Cardiac muscle cell (in vitro differentiated cells and primary cell): Measurements from ENCODE around the gene HKDC1. TPM values are rescaled to one million over a fixed set of nuclear protein-coding genes. Genes with fewer than 3 reads are reported as not detected.

Experiments used
- DNase-seq, 2 donors: peaks; one replicate each; pipeline versions ENCODE4 v3.0.0 to v3.0.0-alpha.2; 2010 to 2017; ENCODE audit warnings: low read depth in 1 of 2, low spot score in 1 of 2
- H3K27ac ChIP-seq: fragments of 200-600 bp; sonication (generic); 2 replicates; pipeline ENCODE4 v1.5.1; 2016
- H3K27me3 ChIP-seq: fragments of 200-600 bp; sonication (generic); 2 replicates; pipeline ENCODE4 v1.6.0; 2016; ENCODE audit warnings: control low read depth
- H3K36me3 ChIP-seq: fragments of 200-600 bp; sonication (generic); 2 replicates; pipeline ENCODE4 v1.5.1; 2016; ENCODE audit warnings: control low read depth
- H3K4me1 ChIP-seq: fragments of 200-600 bp; sonication (generic); 2 replicates; pipeline ENCODE4 v1.8.1; 2017; ENCODE audit warnings: low read depth, mild to moderate bottlenecking, mixed run types
- H3K4me3 ChIP-seq: fragments of 200-600 bp; sonication (generic); 2 replicates; pipeline ENCODE4 v1.5.1; 2016; ENCODE audit warnings: mild to moderate bottlenecking
- H3K9me3 ChIP-seq: fragments of 200-600 bp; sonication (generic); 2 replicates; pipeline ENCODE4 v1.5.1; 2017; ENCODE audit warnings: low read depth, mild to moderate bottlenecking, control low read depth
- polyA plus RNA-seq: library from polyadenylated mRNA; unstranded; fragments of >200 nt; fragmentation: Nextera tagmentation; extraction: Ambion mirVana; gene quantifications from 2 replicates; pipeline ENCODE4 v1.2.1, GENCODE V29; 2016
- total RNA-seq: library from RNA; depleted of rRNA; stranded (reverse); fragments of >200 nt; gene quantifications from 2 replicates; pipeline ENCODE4 v1.2.3, GENCODE V29; 2016
- TF ChIP-seq, protein P1 (sequence below): IDR thresholded peaks from 2 replicates; pipeline ENCODE4 v1.5.1; 2012; ENCODE audit warnings: low read depth, mild to moderate bottlenecking, low read length

Gene HKDC1
- total and polyA plus RNA-seq, 2 experiments from 2014 or later = not detected

DNA sequence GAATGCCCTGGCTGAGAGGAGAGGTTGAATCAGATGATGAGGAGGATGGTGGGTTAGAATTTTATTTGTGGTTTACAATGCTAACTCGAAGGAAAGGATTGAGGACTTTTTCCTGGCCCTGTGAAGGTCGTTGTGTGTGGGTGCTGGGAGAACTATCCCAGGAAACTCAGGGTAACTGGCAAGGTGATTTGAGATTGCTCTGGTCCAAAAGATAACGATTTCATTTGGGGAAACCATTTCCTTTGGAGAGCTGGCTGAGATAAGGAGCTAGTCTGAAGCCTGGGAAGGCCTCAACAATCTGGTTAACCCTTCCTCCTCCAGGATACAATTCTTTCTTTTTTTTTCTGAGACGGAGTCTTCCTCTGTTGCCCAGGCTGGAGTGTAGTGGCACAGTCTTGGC lies 91.2 kb downstream of the HKDC1 start:
- Histone ChIP-seq H3K9me3 (no peaks in the 10 kb centered on the region), H3K36me3 (no peaks in the 10 kb centered on the region), H3K4me1 (peaks cover 20% of the 10 kb centered on the region), H3K27ac (peak overlapping the region; percentile 80), H3K4me3 (no peak overlapping the region), H3K27me3 (no peaks in the 10 kb centered on the region)
- TF ChIP-seq, protein P1, sequence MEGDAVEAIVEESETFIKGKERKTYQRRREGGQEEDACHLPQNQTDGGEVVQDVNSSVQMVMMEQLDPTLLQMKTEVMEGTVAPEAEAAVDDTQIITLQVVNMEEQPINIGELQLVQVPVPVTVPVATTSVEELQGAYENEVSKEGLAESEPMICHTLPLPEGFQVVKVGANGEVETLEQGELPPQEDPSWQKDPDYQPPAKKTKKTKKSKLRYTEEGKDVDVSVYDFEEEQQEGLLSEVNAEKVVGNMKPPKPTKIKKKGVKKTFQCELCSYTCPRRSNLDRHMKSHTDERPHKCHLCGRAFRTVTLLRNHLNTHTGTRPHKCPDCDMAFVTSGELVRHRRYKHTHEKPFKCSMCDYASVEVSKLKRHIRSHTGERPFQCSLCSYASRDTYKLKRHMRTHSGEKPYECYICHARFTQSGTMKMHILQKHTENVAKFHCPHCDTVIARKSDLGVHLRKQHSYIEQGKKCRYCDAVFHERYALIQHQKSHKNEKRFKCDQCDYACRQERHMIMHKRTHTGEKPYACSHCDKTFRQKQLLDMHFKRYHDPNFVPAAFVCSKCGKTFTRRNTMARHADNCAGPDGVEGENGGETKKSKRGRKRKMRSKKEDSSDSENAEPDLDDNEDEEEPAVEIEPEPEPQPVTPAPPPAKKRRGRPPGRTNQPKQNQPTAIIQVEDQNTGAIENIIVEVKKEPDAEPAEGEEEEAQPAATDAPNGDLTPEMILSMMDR = no peak
- DNase-seq = no peak

DNA sequence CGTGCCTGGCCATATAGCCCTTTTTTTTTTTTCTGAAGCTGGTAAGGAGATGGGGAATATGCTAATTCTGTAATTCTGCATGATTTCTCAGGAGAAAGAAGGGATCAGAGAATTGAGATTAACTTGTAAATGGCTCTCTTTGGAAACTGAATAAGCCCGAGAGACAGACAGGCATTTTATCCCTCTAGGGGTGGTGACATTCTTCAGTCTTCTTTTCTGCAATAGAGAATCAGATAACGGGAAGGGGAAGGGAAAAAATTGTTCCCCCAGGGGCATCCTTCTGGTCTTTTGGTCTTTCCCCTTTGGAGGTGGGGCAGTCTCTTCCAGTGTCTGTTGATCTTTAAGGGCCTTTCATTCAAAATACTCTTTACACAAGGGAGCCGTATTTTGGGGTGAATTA lies 92.4 kb downstream of the HKDC1 start:
- Histone ChIP-seq H3K9me3 (no peaks in the 10 kb centered on the region), H3K27ac (no peak overlapping the region), H3K27me3 (no peaks in the 10 kb centered on the region), H3K4me3 (no peak overlapping the region), H3K4me1 (peaks cover 32% of the 10 kb centered on the region), H3K36me3 (no peaks in the 10 kb centered on the region)
- DNase-seq = no peak
- TF ChIP-seq, protein P1 = no peak

DNA sequence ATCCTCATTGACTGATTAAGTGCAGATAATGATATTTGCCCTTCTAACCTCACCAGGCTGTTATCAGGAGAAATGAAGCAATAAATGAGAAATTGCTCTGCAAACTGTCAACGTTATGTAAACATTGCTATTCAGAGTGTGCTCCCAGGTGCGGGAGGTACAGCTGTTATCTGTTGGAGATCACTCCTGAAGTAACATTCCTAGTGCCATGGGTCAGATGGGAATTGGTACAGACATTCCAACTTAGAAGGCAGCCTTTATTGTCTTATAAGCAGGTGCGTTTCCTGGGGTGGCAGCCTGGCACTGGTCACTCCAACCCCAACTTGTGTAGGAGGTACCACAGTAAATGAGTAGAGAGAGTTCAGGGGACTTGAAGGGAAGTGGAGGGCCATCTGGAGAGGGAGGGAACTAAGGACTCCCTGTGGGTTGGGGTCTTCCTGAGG lies 95.0 kb downstream of the HKDC1 start:
- TF ChIP-seq, protein P1 = no peak
- DNase-seq = no peak

DNA sequence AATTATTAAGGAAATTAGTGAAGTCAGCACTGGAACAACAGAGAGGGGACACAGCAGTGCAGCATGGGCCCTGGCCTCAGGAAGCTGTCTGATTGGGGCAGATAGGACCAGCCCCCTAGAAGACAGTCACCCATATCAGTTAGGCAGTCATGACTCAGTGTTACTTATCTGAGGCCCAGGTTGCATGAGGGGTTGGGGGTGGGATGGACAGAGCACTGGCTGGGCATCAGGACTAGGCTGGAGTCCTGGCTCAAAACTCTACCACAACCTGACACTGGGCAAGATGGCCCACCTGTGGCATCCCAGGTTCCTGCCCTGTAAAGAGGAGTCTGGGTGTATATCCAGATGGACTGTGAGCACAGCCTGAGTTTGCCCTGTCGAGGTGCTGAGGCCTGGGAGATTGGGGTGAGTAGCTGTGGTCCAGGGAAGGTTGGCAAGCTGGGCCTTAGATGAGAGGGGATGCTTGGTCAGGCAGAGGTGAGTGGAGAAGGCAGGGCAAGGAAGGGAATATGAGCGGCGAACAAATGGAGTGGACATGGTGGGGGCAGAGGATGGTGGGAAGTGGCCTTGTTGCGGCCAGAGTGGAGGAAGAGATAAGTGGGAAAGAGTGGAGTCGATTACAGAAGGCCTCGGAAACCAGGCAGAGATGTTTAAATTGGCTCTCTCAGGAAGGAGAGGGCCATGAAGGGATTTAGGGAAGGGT lies 95.6 kb downstream of the HKDC1 start:
- Histone ChIP-seq H3K9me3 (no peaks in the 10 kb centered on the region), H3K27ac (peak overlapping the region; percentile 84), H3K36me3 (no peaks in the 10 kb centered on the region), H3K4me3 (no peak overlapping the region), H3K27me3 (no peaks in the 10 kb centered on the region), H3K4me1 (peaks cover 47% of the 10 kb centered on the region)
- TF ChIP-seq, protein P1 = no peak
- DNase-seq = no peak

More for the DNA sequence above, 95.0 kb downstream of the HKDC1 start:
- Histone ChIP-seq H3K9me3 (no peaks in the 10 kb centered on the region), H3K4me3 (no peak overlapping the region), H3K27me3 (no peaks in the 10 kb centered on the region), H3K27ac (no peak overlapping the region), H3K36me3 (no peaks in the 10 kb centered on the region), H3K4me1 (peaks cover 41% of the 10 kb centered on the region)

DNA sequence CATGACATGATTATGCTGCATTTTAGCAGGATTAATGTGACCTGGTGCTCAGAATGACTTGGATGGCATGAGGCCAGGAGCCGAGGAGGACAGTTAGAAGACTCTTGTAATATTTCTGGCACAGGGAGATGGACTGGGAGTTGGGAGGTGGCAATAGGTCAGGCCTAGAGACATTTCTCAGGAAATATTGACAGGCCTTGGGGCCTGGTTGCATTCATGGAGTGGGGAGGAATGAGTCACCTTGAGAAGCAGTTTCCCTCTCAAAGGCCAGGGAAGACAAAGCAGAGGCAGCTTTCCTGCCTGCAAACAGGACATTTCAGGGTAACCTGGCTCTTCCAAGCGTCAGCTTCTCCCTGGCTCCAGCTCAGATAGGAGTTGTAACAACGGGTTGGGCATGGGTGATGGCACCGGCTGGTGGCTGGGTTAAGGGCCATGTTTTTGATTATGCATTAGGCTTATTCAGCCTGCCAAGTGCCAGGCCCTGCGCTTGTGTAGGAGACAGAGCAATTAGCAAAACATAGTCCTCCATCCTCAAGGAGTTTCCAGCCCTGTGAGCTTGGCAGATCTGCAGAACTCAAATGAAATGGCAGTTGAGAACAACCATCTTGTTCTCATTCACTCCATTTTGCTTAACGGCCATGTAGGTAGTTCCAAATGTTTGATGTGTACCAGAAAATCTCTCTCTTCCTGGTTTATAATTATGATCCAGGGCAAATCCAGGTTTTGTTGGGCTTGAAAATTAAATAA lies 96.4 kb downstream of the HKDC1 start:
- Histone ChIP-seq H3K4me1 (peaks cover 40% of the 10 kb centered on the region), H3K4me3 (no peak overlapping the region), H3K27ac (peak overlapping the region; percentile 84), H3K9me3 (no peaks in the 10 kb centered on the region), H3K36me3 (no peaks in the 10 kb centered on the region), H3K27me3 (no peaks in the 10 kb centered on the region)
- peak in 1 of 2 donors; percentile 43 for DNase-seq
- TF ChIP-seq, protein P1 = no peak

Other genes starting within 250 kb of the HKDC1 start
- gene KIFBP, start 231.5 kb upstream of the HKDC1 start, total RNA-seq = 25.1 and 26.6 TPM in 2 replicates
- 29.8 and 36.0 TPM in 2 replicates for gene KIFBP, start 231.5 kb upstream of the HKDC1 start, polyA plus RNA-seq
- not detected in 2 replicates for gene SRGN, start 132.2 kb upstream of the HKDC1 start, total RNA-seq
- 0.62 TPM in 1 of 2 replicates, not detected in the other for gene SRGN, start 132.2 kb upstream of the HKDC1 start, polyA plus RNA-seq
- gene VPS26A, start 96.2 kb upstream of the HKDC1 start, total RNA-seq = 12.8 and 14.1 TPM in 2 replicates
- gene VPS26A, start 96.2 kb upstream of the HKDC1 start, polyA plus RNA-seq = 53.9 and 54.0 TPM in 2 replicates
- 26.4 and 40.8 TPM in 2 replicates for gene SUPV3L1, start 40.1 kb upstream of the HKDC1 start, total RNA-seq
- gene SUPV3L1, start 40.1 kb upstream of the HKDC1 start, polyA plus RNA-seq = 31.9 and 32.1 TPM in 2 replicates
- gene HK1, start 58.2 kb downstream of the HKDC1 start, total RNA-seq = 283 and 324 TPM in 2 replicates
- gene HK1, start 58.2 kb downstream of the HKDC1 start, polyA plus RNA-seq = 347 and 375 TPM in 2 replicates
- gene TACR2, start 196.6 kb downstream of the HKDC1 start, total RNA-seq = not detected in 2 replicates
- gene TACR2, start 196.6 kb downstream of the HKDC1 start, polyA plus RNA-seq = 0.26 and 0.53 TPM in 2 replicates
- 179 and 289 TPM in 2 replicates for gene TSPAN15, start 231.1 kb downstream of the HKDC1 start, total RNA-seq
- gene TSPAN15, start 231.1 kb downstream of the HKDC1 start, polyA plus RNA-seq = 252 and 541 TPM in 2 replicates